ENCODE measurements around the gene KBTBD2. TPM values are rescaled to one million over a fixed set of nuclear protein-coding genes. Genes with fewer than 3 reads are reported as not detected.
"Not testable (repeated sequence)": the region's sequence is repeated elsewhere in the genome, so short reads cannot be mapped to it uniquely, and the experiment has no call there.

The KBTBD2 gene
- 24.7 TPM for total RNA-seq

DNA sequence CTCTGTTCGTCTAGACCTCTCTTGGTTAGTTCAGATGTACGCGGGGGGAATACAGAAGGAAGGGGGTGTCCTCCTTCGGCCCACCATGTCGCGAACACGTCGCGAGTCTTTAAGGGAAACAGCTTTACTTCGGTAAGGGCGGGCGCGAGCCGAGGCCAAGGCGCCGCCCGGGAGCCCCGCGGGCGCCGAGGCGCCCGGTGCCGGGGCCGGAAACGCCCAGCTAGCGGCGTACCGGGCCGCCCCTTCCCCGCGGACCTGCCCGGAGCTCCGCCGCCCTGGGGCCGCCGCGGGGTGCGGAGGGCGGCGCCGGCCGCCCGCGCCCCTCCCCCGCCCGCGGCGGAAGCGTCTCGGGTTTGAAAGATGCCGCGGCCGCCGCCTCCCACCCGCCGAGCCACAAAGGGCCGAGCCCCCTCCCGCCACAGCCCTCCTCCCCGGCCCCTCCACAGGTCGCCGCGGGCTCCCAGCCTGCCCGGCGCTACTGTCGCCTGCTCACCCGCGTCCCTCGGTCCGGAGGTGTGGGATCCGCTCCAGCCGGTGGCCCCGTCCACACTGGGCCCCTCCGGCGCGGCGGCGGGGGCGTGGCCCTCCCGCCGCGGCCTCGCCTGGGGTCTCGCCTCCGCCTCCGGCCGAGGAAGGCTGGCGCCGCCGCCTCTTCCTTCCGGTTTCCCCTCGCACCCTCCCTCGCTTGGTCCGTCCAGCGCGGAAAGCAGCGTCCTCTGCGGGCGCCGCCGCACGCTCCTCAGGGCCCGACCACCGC, at the start of gene KBTBD2:
Gene KBTBD2, minus strand, starts transcription at position 718 of the 757 bp plus-strand sequence. CDS start 12,156 bp downstream, outside the sequence.
- DNase-seq (ENCODE audit: low spot score) = peak; percentile 77

DNA sequence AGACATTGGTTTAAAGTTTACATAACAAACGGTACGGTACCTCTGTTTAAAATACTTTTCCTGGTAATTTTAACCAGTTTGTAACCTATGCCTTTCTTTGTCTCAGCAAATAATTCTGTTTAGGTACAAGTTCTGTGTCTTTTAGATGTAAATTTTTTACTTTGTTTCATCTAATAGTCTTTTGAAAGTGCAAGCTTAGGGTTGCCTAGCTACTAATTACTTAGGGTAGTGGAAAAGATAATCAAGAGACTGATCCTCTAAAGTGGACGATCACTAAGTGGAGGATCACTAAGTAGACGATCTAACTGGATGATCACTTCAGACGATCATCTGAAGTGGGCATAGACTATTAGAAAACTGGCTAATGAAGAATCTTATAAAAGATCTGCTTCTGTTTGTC, 49.6 kb upstream of the KBTBD2 start:
- no peak for DNase-seq (ENCODE audit: low spot score)

DNA sequence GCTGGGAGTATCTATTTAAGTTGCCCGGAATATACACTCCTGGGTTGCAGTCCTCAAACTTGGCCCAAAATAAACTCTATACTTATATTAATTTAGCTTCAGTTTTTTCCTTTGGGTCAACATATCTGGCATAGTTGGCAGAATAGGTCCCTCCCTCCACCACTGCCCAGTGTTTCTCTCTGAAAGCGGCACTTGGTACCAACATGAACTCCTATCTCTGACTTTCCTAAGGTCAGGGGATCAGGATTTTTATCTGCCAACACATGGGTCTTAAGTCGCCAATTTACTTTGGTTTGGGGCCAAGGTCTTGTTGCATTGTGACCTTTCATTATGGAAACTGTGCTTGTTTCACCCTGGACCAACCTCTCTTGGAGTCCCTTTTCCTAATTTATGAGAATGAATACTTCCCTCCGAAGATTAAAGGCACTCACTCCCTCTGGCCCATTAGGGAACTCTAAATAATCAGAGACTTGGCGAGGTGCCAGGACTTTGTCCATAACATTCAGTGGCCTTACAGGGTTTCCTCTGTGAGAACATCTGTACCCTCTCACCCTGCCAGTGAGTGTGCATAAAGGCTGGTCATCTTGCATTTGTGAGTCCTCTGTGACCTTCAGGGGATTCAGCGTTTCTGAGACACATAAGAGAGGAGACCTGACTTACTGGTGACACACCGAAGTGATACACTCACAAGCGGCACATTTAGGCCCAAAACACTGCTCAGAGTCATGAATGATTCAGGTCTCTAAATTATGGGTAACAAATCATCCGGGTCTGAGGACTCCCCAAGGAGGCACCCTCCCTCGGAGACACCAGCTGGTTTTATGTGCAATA, 46.0 kb upstream of the KBTBD2 start:
- DNase-seq (ENCODE audit: low spot score) = no peak

DNA sequence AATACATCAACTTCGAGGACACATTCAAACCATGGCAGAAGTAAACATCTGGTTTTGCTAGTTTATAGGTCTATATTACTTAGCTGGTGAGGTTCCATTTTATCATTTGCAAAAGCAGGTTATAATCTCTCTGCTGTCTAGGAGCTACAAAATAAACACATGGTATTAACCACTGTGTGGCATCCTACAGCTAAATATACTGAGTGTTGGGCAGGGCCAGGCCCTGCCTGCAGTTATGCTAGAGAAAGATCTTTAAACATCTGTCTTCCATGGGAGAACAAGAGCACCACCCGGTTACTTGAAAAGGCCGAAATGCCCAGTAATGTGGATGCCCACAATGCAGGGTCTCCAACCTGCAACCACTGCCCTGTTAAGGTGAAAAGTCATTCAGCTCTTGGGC, 45.1 kb upstream of the KBTBD2 start:
- no peak for DNase-seq (ENCODE audit: low spot score)

DNA sequence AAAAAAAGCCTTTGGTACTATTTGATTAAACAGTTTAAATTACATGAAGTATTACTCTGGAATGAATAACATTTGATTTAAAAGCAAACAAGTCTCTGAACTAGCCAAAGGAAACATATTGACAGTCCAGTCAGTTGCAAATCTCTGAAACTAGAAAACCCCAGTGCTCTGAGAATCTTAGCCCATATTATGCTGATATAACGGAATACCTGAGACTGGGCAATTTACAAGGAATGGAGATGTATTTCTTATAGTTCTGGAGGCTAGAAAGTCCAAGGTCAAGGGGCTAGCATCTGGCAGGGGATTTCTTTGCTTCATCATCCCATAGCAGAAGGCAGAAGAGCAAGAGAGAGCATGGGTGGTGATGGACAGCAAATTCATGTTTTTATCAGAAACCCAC, 44.0 kb upstream of the KBTBD2 start:
- no peak for DNase-seq (ENCODE audit: low spot score)

DNA sequence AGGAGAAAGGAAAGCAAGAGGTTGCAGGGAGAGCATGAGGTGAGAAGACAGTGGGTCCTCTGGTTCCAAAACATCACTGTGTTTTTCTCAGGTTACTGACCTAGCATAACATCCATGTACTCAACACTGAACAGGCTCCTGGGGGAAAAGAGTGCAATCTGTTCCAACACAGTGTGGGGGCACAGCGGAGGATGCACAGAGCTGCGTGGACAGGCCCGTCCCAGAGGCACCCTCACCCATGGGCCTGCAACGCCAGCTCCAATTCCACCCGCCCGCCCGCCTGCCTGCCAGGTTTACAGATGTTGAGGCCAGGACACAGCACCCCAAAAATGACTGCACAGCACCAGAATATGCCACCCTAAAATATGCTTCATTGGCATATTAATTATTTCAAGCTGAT, 38.8 kb upstream of the KBTBD2 start:
- no peak for DNase-seq (ENCODE audit: low spot score)

DNA sequence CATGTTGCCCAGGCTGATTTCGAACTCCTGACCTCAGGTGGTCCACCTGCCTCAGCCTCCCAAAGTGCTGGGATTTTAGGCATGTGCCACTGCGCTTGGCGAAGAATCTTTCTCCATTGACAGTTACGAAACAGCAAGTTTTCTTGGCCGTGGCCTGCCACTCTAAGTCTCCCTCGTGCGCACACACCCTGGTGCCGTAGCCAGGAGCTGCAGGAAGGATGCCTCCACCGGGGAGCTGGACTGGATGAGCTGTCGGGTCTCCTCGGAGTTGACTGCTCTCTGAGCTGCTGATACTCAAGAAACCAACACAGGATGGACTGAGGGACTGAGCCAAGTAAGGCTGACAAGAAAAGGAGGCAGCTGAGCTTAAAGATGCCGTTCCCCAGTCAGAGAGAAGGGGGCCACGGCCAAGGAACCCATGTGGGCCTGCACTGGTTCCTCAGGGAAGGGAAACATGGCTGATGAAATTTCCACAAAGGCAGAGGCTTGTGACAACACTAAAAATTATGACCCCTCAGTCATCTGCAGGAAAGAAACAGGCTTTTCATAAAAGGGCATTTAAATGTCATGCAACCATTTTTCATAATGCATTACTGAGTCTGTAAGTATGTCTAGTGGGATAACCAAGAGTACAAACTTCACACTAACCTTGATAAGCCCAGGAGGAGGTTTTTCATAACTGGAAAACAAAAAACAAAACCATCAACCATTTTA, 38.0 kb upstream of the KBTBD2 start:
- DNase-seq (ENCODE audit: low spot score) = no peak

DNA sequence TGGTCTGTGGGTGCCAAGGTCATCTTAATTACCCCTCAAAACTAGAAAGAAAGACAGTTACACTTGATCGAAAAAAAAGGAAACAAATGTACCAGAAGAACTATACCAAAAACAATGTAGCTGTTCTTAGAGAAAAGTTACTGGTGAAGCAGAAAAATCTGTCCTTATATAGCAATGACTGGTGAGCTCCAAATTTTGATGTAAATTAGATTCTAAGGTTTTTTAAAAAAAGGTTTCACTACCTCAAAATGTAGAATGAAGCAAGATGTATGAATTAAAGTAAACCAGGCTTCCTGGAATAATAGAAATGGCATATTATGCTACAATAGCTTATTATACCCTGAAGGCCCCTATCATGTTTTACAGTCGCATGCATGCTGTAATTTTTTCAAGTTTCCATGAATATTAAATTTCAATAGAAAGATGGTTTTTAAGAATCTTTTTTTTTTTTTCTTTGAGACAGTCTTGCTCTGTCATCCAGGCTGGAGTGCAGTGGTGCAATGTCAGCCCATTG, 37.3 kb upstream of the KBTBD2 start:
- DNase-seq (ENCODE audit: low spot score) = no peak

DNA sequence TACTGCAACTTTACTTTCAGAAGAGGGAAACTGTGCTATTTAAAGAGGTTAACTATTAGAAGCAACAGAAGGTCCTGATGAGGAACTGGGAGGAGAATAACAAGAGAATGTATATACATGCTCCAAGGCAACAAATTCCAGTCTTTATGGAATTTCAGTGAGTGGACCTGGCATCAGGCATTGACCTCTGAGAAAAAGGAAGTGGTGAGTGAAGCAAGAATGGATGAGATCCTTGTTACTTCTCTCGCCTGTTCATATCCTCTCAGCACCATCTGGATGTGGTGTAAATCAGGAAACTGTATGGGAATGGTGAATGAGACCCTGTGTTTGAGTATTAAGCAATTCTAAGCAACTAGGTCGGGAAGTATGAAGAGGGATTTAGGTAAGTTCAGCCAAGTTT, 30.3 kb upstream of the KBTBD2 start:
- DNase-seq (ENCODE audit: low spot score) = no peak

DNA sequence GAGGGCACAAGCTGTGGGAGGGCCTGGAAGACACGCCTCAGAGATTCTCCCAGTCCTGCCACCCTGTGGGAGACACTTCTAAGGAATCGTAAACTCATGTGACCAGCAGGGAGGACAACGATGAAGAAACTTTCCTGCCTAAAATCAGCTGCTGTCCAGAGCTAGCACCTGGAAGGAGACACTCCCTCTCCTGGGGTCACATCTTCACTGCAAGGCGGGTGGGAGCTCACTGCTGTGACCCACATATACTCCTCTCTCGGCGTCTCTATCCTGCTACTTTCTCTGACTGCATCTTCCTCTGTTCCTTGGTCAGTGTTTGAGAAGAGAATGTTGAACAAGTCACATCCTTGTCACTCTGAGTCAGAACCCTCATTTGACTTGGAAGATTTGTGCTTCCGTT, 25.4 kb upstream of the KBTBD2 start:
- DNase-seq (ENCODE audit: low spot score) = not testable (repeated sequence)

DNA sequence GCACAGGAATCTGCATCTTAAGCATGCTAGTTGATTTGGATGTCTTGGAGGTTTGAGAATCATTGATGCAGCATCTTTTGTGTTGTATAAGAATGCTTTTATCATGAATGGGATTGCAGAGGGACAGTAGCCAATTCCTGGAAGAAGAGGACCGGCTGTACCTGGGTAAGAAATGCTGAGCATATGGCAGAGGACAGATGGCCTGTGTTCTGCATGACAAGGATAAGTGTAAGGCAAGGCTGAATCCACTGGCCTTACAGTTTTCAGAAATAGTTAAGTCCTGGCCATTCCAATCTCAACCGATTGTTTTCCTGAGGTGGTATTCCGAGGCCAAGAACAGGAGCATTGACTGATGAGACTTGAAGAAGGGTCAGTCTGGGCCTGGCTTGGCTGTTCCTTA, 24.4 kb upstream of the KBTBD2 start:
- DNase-seq (ENCODE audit: low spot score) = no peak

DNA sequence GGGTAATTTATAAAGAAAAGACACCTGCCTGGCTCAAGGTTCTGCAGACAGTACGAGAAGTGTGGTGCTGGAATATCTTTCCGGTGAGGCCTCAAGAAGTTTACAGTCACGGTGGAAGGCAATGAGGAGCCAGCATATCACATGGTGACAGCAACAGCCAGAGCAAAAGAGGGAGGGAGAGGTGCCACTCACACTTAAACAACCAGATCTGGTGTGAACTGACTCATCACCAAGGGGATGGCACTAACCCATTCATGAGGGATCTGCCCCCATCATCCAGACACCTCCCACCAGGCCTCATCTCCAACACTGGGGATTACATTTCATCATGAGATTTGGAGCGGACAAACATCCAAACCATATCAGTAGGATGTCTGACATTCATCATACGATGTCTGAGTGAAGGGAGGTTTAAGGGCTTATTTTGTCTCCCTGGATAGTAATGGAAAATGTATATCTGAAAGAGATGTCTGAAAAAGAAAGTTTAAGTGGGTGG, 23.5 kb upstream of the KBTBD2 start:
- no peak for DNase-seq (ENCODE audit: low spot score)

DNA sequence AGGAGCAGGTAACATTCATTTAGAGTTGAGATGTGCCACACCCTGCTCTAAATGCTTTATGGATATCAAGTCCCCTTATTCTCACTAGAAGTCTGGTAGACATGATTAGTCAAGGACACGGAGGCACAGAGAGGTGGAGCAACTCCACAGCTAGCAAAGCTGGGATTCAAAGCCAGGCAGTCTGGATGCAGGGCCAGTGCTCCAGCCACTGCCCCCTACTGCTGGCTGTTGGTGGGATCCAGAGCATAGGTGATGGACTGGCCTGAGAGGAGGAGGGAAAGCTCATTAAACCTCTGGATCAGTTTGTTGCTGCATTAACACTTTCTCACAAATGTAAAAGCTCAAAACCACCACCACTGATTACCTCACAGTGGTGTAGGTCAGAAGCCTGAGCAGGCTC, 22.6 kb upstream of the KBTBD2 start:
- no peak for DNase-seq (ENCODE audit: low spot score)

DNA sequence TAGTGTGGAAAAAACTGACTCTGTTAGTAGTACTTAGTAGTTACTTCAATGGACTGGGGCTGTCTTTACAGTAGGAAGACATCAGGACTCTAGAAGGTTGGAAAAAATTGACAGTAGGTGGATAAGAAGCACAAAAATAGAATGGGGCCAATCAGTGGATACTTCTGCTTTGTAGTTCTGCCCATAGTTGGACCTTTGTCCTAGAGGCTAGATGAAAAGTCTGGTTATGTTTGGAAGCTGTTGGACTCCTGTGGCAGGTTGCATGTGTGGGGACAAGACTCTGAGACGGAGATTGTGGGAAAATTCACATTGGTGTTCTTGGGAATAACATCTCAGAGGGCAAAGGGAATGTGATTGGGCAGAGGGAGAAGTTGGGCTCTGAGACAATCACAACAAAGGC, 18.6 kb upstream of the KBTBD2 start:
- DNase-seq (ENCODE audit: low spot score) = no peak

DNA sequence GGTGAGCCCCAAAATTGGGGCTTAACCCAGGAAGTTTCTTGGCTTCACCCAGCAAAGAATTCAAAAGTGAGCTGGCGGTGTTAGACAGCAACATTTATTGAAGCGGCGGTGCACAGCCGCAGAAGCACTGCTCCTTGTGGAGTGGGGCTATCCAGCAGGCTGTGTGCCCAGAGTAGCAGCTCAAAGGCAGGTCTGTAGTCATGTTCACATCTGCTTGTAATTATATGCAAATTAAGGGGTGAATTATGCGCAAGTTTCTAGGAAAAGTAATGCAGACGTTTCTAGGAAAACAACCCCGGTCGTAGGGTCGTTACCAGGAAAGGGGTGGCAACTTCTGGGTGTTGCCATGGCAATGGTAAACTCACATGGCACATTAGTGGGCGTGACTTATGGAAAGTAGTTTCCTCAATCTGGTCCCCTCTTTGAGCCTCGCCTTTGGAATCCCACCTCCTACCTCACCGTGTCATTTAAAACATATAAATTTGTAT, 13.7 kb upstream of the KBTBD2 start:
- peak; percentile 40 for DNase-seq (ENCODE audit: low spot score)

DNA sequence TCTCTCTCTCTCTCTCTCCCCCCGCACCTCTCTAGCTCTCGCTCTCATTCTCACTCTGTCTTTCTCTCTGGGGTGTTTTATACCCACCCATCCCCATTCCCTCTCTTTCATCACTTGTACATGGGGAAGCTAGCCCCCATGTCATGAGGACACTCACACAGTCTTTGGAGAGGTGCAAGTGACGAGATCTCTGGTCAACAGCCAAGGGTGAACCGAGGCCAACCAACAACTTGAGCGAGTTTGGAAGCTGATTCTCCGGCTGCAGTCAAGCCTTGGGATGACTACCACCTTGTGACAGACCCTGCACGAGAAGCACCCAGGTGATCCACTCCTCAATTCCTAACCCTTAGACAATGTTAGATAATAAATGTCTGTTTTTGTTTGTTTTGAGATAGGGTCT, 10.1 kb upstream of the KBTBD2 start:
- no peak for DNase-seq (ENCODE audit: low spot score)

DNA sequence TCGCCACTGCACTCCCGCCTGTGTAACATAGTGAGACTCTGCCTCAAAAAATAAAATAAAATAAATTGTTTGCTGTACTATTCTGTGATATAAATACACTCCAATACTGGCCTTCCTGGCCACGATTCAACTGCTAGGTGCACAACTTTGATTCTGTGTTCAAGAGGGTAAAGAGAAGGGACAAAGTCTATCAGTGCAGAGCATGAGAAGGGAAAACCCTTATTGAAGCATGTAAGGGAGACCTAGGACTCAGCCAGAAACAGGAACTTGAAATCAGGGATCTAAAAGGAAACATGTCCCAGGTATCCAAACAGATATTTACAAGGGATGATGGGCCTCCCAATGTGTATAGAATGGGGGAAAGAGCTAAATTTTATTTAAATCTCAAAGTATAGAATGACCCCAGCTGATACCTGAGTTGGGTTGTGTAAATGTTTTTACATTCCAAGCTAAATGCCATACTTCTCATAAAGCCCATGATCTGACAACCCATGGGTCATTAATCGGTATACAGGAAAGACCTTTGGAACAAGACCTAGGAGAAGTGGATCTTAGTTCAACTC, 9.0 kb upstream of the KBTBD2 start:
- no peak for DNase-seq (ENCODE audit: low spot score)

DNA sequence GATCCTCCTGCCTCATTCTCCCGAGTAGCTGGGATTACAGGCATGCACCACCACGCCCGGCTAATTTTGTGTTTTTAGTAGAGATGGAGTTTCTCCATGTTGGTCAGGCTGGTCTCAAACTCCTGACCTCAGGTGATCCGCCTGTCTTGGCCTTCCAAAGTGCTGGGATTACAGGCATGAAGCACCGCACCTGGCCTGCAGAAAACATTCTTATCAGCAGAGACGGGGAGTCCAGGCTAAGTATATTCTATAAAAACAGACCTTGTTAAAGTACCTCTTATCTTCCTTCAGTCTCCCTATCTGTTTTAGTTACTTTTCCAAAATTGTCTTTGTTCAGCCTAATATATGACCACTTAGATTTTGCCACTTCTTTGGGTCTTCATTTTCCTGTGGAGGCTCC, 5.8 kb upstream of the KBTBD2 start:
- DNase-seq (ENCODE audit: low spot score) = not testable (repeated sequence)

DNA sequence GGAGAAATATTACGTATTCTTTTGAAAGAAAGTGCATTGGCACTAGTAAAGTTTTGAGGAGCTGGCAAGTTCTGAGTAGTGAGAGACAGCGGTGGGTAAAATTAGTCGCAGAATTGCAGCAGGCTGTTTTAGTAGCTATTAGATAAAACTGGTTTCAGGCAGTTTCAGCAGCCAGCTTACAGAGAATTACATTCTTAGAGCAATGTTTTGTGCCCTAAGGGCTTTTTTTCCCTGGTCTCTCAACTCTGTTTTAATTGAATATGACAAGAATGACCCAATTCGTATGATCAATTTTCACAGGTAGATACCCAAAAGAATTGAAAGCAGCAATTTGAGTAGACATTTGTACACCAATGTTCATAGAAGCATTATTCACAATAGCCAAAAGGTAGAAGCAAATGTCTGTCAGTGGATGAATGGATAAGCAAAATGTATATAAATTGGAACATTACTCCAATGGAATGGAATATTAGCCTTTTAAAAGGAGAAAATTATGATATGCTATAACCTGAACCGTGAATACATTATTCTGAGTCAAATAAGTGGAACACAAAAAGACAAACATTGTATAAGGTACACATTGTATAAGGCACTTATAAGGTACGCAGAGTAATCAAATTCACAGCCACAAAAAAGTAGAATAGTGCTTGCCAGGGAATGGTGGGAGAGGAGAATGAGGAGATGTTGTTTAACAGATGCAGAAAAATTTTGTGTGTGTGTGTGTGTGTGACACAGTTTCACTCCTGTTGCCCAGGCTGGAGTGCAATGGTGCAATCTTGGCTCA, 5.2 kb upstream of the KBTBD2 start:
- DNase-seq (ENCODE audit: low spot score) = no peak

DNA sequence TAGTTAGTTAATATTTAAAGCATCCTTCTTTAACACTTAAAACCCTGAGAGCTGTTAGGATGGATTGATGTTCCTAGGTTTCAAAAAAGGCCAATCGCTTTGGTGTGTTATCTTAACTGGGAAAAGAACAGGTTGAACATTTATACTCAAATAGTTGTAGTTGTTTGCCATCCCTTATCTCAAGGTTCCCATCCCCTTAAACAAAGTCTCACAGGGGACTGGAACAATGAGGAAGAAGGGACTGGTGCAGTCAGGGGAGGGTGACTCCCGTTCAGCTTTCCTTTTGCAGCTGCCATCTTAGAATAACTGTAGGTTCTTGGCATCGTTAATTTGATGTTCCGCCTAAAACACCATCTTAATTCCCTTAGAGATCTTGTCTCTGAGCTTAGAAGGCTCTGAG, 2.6 kb upstream of the KBTBD2 start:
- DNase-seq (ENCODE audit: low spot score) = no peak

DNA sequence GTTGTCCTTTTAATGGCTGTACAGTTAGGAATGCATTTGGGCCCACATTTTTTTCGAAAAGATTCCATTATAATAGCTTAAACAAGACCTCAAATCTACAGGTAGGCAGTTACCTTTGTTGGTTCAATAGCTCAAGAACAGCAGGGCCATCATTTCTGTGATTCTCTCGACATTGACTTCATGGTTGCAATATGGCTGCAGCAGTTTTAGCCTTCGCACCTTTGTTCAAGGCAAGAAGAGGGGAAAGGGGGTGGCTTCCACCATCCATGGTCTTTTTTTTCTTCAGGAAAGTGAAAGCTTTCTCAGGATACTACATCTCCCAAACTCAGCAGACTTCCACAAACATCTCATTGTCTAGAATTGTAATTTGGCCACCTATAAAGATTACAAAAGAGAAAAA, 2.2 kb upstream of the KBTBD2 start:
- no peak for DNase-seq (ENCODE audit: low spot score)
